Skeletal muscle cell (primary cell): ENCODE results near the gene PNMA3.
"Not testable (repeated sequence)": the region's sequence is repeated elsewhere in the genome, so short reads cannot be mapped to it uniquely, and the experiment has no call there.

ENCODE experiments used
- DNase-seq: peaks from one replicate; pipeline ENCODE4 v3.0.0-alpha.2; 2010; ENCODE audit warnings: low read depth
- H3K4me3 ChIP-seq: 2 replicates; pipeline ENCODE4 v1.5.1; 2011; ENCODE audit warnings: low read depth, mild to moderate bottlenecking, control low read depth, low read length, moderate library complexity

Gene PNMA3

GRCh38 chrX:153055871-153056749, at the start of gene PNMA3:
TSS of gene PNMA3 (plus strand) at chrX:153056470. CDS start at chrX:153057056, 586 bp downstream.
- no peak for DNase-seq
- H3K4me3 ChIP-seq: peak within 1 kb of the TSS; percentile 25

GRCh38 chrX:153017174-153017573, 39.1 kb upstream of the PNMA3 start:
- not testable (repeated sequence) for H3K4me3 ChIP-seq, DNase-seq

- no peak overlapping the region for H3K4me3 ChIP-seq
- DNase-seq: no peak
These were observed 37.1 kb upstream of the PNMA3 start for GRCh38 chrX:153019166-153019565.

- H3K4me3 ChIP-seq, DNase-seq: not testable (repeated sequence)
These were observed 29.8 kb upstream of the PNMA3 start for GRCh38 chrX:153026501-153026900.

- not testable (repeated sequence) for DNase-seq, H3K4me3 ChIP-seq
These were observed 27.8 kb upstream of the PNMA3 start for GRCh38 chrX:153028487-153028886.

GRCh38 chrX:153029162-153029561, 27.1 kb upstream of the PNMA3 start:
- no peak for DNase-seq
- no peak overlapping the region for H3K4me3 ChIP-seq

GRCh38 chrX:153029875-153030274, 26.4 kb upstream of the PNMA3 start:
- H3K4me3 ChIP-seq: no peak overlapping the region
- DNase-seq: no peak

- no peak for DNase-seq
- no peak overlapping the region for H3K4me3 ChIP-seq
These were observed 25.5 kb upstream of the PNMA3 start for GRCh38 chrX:153030801-153031200.

GRCh38 chrX:153032397-153033118, 23.7 kb upstream of the PNMA3 start:
- no peak for DNase-seq
- H3K4me3 ChIP-seq: peak overlapping the region; percentile 33

- no peak for DNase-seq
- H3K4me3 ChIP-seq: no peak overlapping the region
These were observed 7.2 kb upstream of the PNMA3 start for GRCh38 chrX:153049093-153049492.

GRCh38 chrX:153052534-153052933, 3.7 kb upstream of the PNMA3 start:
- DNase-seq: no peak
- H3K4me3 ChIP-seq: no peak overlapping the region

GRCh38 chrX:153057281-153057680, 1.0 kb downstream of the PNMA3 start:
- DNase-seq: no peak
- no peak overlapping the region for H3K4me3 ChIP-seq

- no peak overlapping the region for H3K4me3 ChIP-seq
- no peak for DNase-seq
These were observed 3.2 kb downstream of the PNMA3 start for GRCh38 chrX:153059191-153060094.

GRCh38 chrX:153060095-153060445, 3.8 kb downstream of the PNMA3 start:
- DNase-seq: no peak
- H3K4me3 ChIP-seq: no peak overlapping the region

- no peak overlapping the region for H3K4me3 ChIP-seq
- no peak for DNase-seq
These were observed 5.5 kb downstream of the PNMA3 start for GRCh38 chrX:153061732-153062131.

- no peak for DNase-seq
- no peak overlapping the region for H3K4me3 ChIP-seq
These were observed 7.0 kb downstream of the PNMA3 start for GRCh38 chrX:153063315-153063714.

GRCh38 chrX:153064061-153064460, 7.8 kb downstream of the PNMA3 start:
- no peak for DNase-seq
- H3K4me3 ChIP-seq: no peak overlapping the region

GRCh38 chrX:153065389-153065788, 9.1 kb downstream of the PNMA3 start:
- H3K4me3 ChIP-seq: no peak overlapping the region
- no peak for DNase-seq

- DNase-seq, H3K4me3 ChIP-seq: not testable (repeated sequence)
These were observed 10.1 kb downstream of the PNMA3 start for GRCh38 chrX:153066402-153066801.
